Gastroesophageal sphincter (tissue), 4 donors: Measurements from ENCODE around the gene HSPA12A. TPM values are rescaled to one million over a fixed set of nuclear protein-coding genes. Genes with fewer than 3 reads are reported as not detected.

Experiments used
- ATAC-seq: fragments of 150-250 bp; one replicate; pipeline ENCODE4 v1.9.1; 2016; ENCODE audit warnings: mild to moderate bottlenecking, moderate library complexity
- H3K27ac ChIP-seq, 4 donors: fragments of 200-600 bp; sonication (generic) in 3 of 4; 1 replicate in 3 of 4; 2 replicates in 1 of 4; pipeline ENCODE4 v1.5.1; 2016 to 2019
- H3K27me3 ChIP-seq: fragments of 200-600 bp; sonication (generic); one replicate; pipeline ENCODE4 v1.5.1; 2019
- H3K36me3 ChIP-seq, 2 donors: fragments of 200-600 bp; sonication (generic); one replicate each; pipeline ENCODE4 v1.5.1; 2019; ENCODE audit warnings: control low read depth in 1 of 2
- H3K4me1 ChIP-seq, 3 donors: fragments of 200-600 bp; sonication (generic); 1 replicate in 2 of 3; 2 replicates in 1 of 3; pipeline ENCODE4 v1.5.1; 2016 to 2019; ENCODE audit warnings: control low read depth in 2 of 3
- H3K4me3 ChIP-seq, 2 donors: fragments of 200-600 bp; sonication (generic); one replicate each; pipeline ENCODE4 v1.5.1; 2019; ENCODE audit warnings: mild to moderate bottlenecking in 1 of 2, moderate library complexity in 1 of 2
- H3K9me3 ChIP-seq, 3 donors: fragments of 200-600 bp; sonication (generic); one replicate each; pipeline ENCODE4 v1.5.1; 2017 to 2019; ENCODE audit warnings: control low read depth in 2 of 3
- EP300 ChIP-seq: sonication (generic); formaldehyde crosslinking; IDR thresholded peaks from one replicate; pipeline ENCODE4 v1.6.1; 2017; ENCODE audit warnings: antibody characterized with exemption, mild to moderate bottlenecking
- POLR2A ChIP-seq, 2 donors: fragments of 450-650 bp; IDR thresholded peaks; one replicate each; pipeline ENCODE4 v1.6.1; 2017; ENCODE audit warnings: antibody characterized with exemption in 2 of 2, mild to moderate bottlenecking in 2 of 2, moderate library complexity in 1 of 2
- POLR2AphosphoS5 ChIP-seq: sonication (generic); formaldehyde crosslinking; IDR thresholded peaks from one replicate; pipeline ENCODE4 v1.6.1; 2017; ENCODE audit warnings: antibody characterized with exemption
- WGBS, 2 donors: methylation state at CpG; one replicate each; pipeline ENCODE4 v1.1.5; 2018; ENCODE audit warnings: low coverage in 1 of 2; 5-methylcytosine and 5-hydroxymethylcytosine counted together
- total RNA-seq, 4 donors: library from RNA; depleted of rRNA; stranded (reverse); fragments of >200 nt; gene quantifications; one replicate each; pipeline ENCODE4 v1.1.0, GENCODE V29; 2016
- TF ChIP-seq, protein P1 (sequence below), 4 experiments: fragments of 200-600 bp in 2 of 4; fragments of 450-650 bp in 2 of 4; sonication (generic) in 1 of 4; IDR thresholded peaks; one replicate each; pipeline ENCODE4 v1.5.1; 2017 to 2019; ENCODE audit warnings: antibody characterized with exemption in 4 of 4, mild to moderate bottlenecking in 2 of 4, moderate library complexity in 2 of 4

Gene HSPA12A
- total RNA-seq, 4 donors from 2014 or later, result 12.3 to 26.3 (median 20.6) TPM

GRCh38 chr10:116722736-116723427 lies 19.5 kb downstream of the HSPA12A start:
- Histone ChIP-seq H3K4me1 (peaks cover 0 to 45% (median 4%) of the 10 kb centered on the region in 3 donors), H3K27ac (no peak overlapping the region), H3K36me3 (no peaks in the 10 kb centered on the region), H3K27me3 (no peaks in the 10 kb centered on the region), H3K9me3 (no peaks in the 10 kb centered on the region), H3K4me3 (no peak overlapping the region)
- ATAC-seq, result no peak
- TF ChIP-seq POLR2AphosphoS5 (no peak), EP300 (no peak), POLR2A (IDR thresholded peaks at IDR 0.05) (no peak)
- WGBS, 2 donors, result 100% methylated on average over 3 of the region's 6 CpGs; no CpG with 5 or more reads in 1 of the 2 donors

DNA sequence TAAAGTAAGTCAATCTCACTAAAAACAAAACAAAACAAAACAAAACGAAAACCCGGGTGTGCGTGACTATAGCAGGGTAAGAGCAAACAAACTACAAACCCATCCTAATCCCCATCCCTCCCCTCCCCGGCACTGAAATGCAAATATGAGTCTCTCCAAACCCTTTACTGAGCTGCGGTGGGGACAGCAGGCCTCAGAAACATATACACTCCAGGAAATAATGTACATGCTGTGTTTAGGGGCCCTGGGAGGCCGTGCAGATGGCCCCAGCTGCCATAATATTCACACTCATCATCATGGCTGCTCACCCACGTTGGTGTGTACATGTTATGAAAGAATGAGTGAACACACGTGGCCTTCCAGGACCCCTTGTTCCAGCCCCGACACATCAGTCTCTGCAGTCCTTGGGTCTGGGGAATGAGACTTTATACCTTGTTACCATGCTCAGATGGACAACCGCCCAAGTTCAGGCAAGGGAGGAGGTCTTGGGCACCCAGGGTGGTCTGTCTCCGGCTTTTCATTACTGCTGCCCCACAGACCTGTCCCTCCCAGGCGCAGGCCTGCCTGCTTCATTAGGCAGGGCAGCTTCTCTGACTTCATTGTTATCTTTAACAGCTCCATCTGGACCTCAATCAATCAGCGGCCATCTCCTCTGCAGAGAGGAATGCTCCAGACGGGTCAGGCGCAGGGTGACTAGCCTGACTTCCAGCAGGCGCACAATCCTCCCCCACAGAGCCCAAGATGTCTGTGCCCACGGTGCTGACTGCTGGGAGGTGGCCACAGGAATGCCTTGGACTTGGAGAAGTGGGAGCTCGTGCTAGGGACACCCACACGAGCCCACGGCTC lies 20.6 kb downstream of the HSPA12A start:
- Histone ChIP-seq H3K4me1 (peaks cover 0 to 56% (median 4%) of the 10 kb centered on the region in 3 donors), H3K27ac (no peak overlapping the region), H3K36me3 (no peaks in the 10 kb centered on the region), H3K9me3 (no peaks in the 10 kb centered on the region), H3K4me3 (no peak overlapping the region), H3K27me3 (no peaks in the 10 kb centered on the region)
- no peak for TF ChIP-seq POLR2A (IDR thresholded peaks at IDR 0.05)
- TF ChIP-seq, protein P1, sequence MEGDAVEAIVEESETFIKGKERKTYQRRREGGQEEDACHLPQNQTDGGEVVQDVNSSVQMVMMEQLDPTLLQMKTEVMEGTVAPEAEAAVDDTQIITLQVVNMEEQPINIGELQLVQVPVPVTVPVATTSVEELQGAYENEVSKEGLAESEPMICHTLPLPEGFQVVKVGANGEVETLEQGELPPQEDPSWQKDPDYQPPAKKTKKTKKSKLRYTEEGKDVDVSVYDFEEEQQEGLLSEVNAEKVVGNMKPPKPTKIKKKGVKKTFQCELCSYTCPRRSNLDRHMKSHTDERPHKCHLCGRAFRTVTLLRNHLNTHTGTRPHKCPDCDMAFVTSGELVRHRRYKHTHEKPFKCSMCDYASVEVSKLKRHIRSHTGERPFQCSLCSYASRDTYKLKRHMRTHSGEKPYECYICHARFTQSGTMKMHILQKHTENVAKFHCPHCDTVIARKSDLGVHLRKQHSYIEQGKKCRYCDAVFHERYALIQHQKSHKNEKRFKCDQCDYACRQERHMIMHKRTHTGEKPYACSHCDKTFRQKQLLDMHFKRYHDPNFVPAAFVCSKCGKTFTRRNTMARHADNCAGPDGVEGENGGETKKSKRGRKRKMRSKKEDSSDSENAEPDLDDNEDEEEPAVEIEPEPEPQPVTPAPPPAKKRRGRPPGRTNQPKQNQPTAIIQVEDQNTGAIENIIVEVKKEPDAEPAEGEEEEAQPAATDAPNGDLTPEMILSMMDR (IDR thresholded peaks at IDR 0.05), result no peak
- no peak for TF ChIP-seq POLR2AphosphoS5
- TF ChIP-seq EP300, result no peak
- WGBS, 2 donors, result 73 to 85% methylated on average over 5 to 11 of the region's 20 CpGs
- no peak for ATAC-seq

- Histone ChIP-seq H3K4me3 (no peak overlapping the region), H3K4me1 (peaks cover 0 to 65% (median 11%) of the 10 kb centered on the region in 3 donors), H3K27ac (no peak overlapping the region), H3K36me3 (no peaks in the 10 kb centered on the region), H3K27me3 (no peaks in the 10 kb centered on the region), H3K9me3 (no peaks in the 10 kb centered on the region)
- no peak for ATAC-seq
- no peak for TF ChIP-seq POLR2AphosphoS5
- TF ChIP-seq POLR2A (IDR thresholded peaks at IDR 0.05), result no peak
- TF ChIP-seq, protein P1 (IDR thresholded peaks at IDR 0.05), result no peak
- no peak for TF ChIP-seq EP300
- WGBS, 2 donors, result 64 to 83% methylated on average over 1 to 6 of the region's 7 CpGs
Measured at GRCh38 chr10:116720668-116721546, 21.5 kb downstream of the HSPA12A start.

DNA sequence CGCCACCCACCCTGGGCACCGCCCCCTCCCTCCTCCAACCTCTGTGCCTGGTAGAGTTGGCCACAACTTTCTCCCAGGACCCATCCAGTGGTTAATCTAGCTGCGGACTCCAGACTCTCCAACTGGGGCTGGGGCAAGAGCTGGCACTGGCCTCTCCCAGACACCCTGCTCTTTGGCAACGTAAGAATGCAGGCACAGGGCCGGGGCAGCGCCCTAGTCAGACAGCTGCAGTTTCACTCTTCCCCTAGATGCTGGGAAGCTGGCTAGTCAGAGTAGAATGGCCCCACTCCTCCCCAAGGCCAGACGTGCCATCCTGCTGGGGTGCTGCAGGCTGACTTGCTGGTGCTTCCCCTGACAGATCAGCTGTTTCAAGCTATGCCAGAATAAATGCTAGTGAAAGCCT lies 22.1 kb downstream of the HSPA12A start:
- Histone ChIP-seq H3K27ac (no peak overlapping the region), H3K9me3 (no peaks in the 10 kb centered on the region), H3K4me1 (peaks cover 0 to 70% (median 11%) of the 10 kb centered on the region in 3 donors), H3K27me3 (no peaks in the 10 kb centered on the region), H3K4me3 (no peak overlapping the region), H3K36me3 (no peaks in the 10 kb centered on the region)
- TF ChIP-seq, protein P1 (IDR thresholded peaks at IDR 0.05), result no peak
- TF ChIP-seq EP300 (no peak), POLR2AphosphoS5 (no peak), POLR2A (IDR thresholded peaks at IDR 0.05) (no peak)
- WGBS, 2 donors, result 80% methylated on average over 4 of the region's 7 CpGs; no CpG with 5 or more reads in 1 of the 2 donors
- no peak for ATAC-seq

DNA sequence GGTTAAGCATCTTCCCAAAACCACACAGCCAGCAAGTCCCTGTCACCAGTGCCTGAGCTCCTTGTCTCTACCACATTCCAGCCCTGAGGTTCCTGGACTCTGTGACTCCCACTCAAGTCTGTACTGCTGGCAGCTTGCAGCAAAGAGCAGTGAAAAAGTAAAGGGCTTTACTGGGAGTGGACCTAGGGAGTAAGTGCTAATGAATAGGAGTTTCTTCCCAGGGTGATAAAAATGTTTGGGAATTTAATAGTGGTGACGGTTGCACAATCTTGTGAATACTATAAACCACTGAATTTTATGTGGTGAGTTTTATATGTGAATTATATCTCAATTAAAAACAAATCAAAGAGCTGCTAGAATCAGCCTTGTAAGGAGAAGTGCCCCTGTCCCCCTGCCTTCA lies 22.6 kb downstream of the HSPA12A start:
- WGBS, 2 donors, result no CpG with 5 or more reads among the region's 1 CpG

More for the DNA sequence above, 22.6 kb downstream of the HSPA12A start:
- Histone ChIP-seq H3K9me3 (no peaks in the 10 kb centered on the region), H3K4me3 (no peak overlapping the region), H3K27me3 (no peaks in the 10 kb centered on the region), H3K4me1 (peaks cover 0 to 72% (median 11%) of the 10 kb centered on the region in 3 donors), H3K27ac (no peak overlapping the region), H3K36me3 (no peaks in the 10 kb centered on the region)
- ATAC-seq, result no peak
- TF ChIP-seq POLR2AphosphoS5, result no peak
- TF ChIP-seq, protein P1 (IDR thresholded peaks at IDR 0.05), result no peak
- TF ChIP-seq EP300, result no peak
- TF ChIP-seq POLR2A (IDR thresholded peaks at IDR 0.05), result no peak
